ENCODE data around the gene HCLS1.
"Not testable (repeated sequence)": the region's sequence is repeated elsewhere in the genome, so short reads cannot be mapped to it uniquely, and the experiment has no call there.

HCLS1 gene

GRCh38 chr3:121658716-121659435 lies 1.8 kb downstream of the HCLS1 start:
- no peak for DNase-seq (ENCODE audit: low read depth)

GRCh38 chr3:121654493-121655385 lies 6.0 kb downstream of the HCLS1 start:
- DNase-seq (ENCODE audit: low read depth): no peak

GRCh38 chr3:121651684-121652083 lies 9.0 kb downstream of the HCLS1 start:
- no peak for DNase-seq (ENCODE audit: low read depth)

GRCh38 chr3:121649645-121650044 lies 11.1 kb downstream of the HCLS1 start:
- DNase-seq (ENCODE audit: low read depth): no peak

GRCh38 chr3:121648219-121648958 lies 12.3 kb downstream of the HCLS1 start:
- DNase-seq (ENCODE audit: low read depth): no peak

- no peak for DNase-seq (ENCODE audit: low read depth)
Observed at GRCh38 chr3:121645054-121645453, 15.6 kb downstream of the HCLS1 start.

GRCh38 chr3:121642601-121643314 lies 17.9 kb downstream of the HCLS1 start:
- DNase-seq (ENCODE audit: low read depth): no peak

- no peak for DNase-seq (ENCODE audit: low read depth)
Observed at GRCh38 chr3:121641127-121641526, 19.6 kb downstream of the HCLS1 start.

- no peak for DNase-seq (ENCODE audit: low read depth)
Observed at GRCh38 chr3:121637922-121638321, 22.8 kb downstream of the HCLS1 start.

GRCh38 chr3:121630355-121630754 lies 30.3 kb downstream of the HCLS1 start:
- no peak for DNase-seq (ENCODE audit: low read depth)

GRCh38 chr3:121629601-121630000 lies 31.1 kb downstream of the HCLS1 start:
- no peak for DNase-seq (ENCODE audit: low read depth)

GRCh38 chr3:121627622-121628021 lies 33.1 kb downstream of the HCLS1 start:
- no peak for DNase-seq (ENCODE audit: low read depth)

- DNase-seq (ENCODE audit: low read depth): no peak
Observed at GRCh38 chr3:121627211-121627610, 33.5 kb downstream of the HCLS1 start.

- no peak for DNase-seq (ENCODE audit: low read depth)
Observed at GRCh38 chr3:121626495-121626894, 34.2 kb downstream of the HCLS1 start.

- DNase-seq (ENCODE audit: low read depth): no peak
Observed at GRCh38 chr3:121624147-121624899, 36.4 kb downstream of the HCLS1 start.

- no peak for DNase-seq (ENCODE audit: low read depth)
Observed at GRCh38 chr3:121621491-121621890, 39.2 kb downstream of the HCLS1 start.

GRCh38 chr3:121619691-121620090 lies 41.0 kb downstream of the HCLS1 start:
- DNase-seq (ENCODE audit: low read depth): no peak

- no peak for DNase-seq (ENCODE audit: low read depth)
Observed at GRCh38 chr3:121606106-121606505, 54.6 kb downstream of the HCLS1 start.

GRCh38 chr3:121604759-121605158 lies 55.9 kb downstream of the HCLS1 start:
- DNase-seq (ENCODE audit: low read depth): no peak

GRCh38 chr3:121601212-121601812 lies 59.4 kb downstream of the HCLS1 start:
- no peak for DNase-seq (ENCODE audit: low read depth)

- DNase-seq (ENCODE audit: low read depth): not testable (repeated sequence)
Observed at GRCh38 chr3:121599900-121600299, 60.8 kb downstream of the HCLS1 start.
